GM10266 (cell line): ENCODE results near the gene RIMS4.

ENCODE experiments used
- DNase-seq: peaks from one replicate; pipeline ENCODE4 v3.0.0; 2012; ENCODE audit errors: extremely low spot score
- TF ChIP-seq, protein P1 (sequence below): IDR thresholded peaks from 2 replicates; pipeline ENCODE4 v1.5.1; 2012; ENCODE audit warnings: mild to moderate bottlenecking, low read depth; ENCODE audit not compliant: control insufficient read depth, insufficient read depth; ENCODE audit errors: missing control alignments

Gene RIMS4

DNA sequence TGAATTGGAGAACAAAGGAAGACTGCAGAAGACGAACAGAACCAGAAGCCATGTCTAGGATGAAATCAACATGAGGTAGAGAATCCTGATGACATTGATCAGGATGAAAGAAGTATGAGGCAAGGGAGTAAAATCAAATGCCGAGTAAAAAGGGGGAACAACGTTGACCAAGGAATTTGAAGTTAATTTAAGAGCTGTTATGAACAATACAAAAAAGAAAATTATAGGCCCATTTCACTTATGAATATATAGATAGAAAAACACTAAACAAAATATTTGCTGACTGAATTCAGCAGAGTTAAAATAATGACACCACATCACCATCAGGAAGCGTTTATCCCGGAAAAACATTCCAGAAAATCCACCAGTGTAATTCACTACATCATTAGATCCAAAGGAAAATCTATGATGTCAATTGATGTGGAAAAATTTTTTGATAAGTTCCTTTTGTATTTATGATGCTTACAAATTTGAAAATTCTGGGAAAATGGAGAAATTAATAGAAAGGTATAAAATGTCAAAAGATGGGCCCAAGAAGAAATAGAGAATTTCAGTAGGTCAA is 103.2 kb downstream of the RIMS4 start:
- DNase-seq: no peak
- TF ChIP-seq, protein P1, sequence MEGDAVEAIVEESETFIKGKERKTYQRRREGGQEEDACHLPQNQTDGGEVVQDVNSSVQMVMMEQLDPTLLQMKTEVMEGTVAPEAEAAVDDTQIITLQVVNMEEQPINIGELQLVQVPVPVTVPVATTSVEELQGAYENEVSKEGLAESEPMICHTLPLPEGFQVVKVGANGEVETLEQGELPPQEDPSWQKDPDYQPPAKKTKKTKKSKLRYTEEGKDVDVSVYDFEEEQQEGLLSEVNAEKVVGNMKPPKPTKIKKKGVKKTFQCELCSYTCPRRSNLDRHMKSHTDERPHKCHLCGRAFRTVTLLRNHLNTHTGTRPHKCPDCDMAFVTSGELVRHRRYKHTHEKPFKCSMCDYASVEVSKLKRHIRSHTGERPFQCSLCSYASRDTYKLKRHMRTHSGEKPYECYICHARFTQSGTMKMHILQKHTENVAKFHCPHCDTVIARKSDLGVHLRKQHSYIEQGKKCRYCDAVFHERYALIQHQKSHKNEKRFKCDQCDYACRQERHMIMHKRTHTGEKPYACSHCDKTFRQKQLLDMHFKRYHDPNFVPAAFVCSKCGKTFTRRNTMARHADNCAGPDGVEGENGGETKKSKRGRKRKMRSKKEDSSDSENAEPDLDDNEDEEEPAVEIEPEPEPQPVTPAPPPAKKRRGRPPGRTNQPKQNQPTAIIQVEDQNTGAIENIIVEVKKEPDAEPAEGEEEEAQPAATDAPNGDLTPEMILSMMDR: no peak

DNA sequence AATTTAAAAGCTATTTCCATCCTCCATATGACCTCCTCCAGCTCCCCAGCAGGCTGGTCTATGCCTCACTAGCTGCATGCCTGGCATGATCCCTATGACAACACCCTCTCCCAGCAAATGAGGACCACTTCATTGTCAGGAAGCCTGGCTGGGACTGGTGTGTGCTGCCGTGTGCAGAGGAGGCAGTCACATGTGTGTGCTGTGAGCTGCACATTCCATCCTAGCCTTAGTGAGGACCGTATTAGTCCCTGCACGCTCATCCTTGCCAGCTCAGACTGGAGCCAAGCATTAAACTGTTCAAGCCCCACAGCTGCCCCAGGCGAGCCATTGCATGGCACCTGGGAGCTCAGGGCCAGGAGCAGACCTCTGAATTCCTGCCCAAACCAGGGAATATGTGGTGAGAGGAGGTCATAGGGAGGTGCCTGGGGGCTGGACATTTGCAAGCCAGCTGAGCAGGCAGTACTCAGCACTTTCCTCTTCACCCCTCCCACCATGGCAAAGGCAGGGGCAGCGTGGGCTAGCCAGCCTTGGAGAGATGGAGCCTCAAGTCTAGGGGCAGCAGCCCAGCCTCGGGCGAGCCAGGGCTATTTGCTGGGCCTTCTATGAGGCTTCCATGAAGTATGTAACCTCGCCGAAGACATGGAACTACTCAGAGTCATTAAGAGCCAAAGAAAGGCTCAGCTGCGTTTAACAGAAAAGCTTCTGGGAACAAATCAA is 103.9 kb downstream of the RIMS4 start:
- DNase-seq: no peak
- TF ChIP-seq, protein P1: no peak

DNA sequence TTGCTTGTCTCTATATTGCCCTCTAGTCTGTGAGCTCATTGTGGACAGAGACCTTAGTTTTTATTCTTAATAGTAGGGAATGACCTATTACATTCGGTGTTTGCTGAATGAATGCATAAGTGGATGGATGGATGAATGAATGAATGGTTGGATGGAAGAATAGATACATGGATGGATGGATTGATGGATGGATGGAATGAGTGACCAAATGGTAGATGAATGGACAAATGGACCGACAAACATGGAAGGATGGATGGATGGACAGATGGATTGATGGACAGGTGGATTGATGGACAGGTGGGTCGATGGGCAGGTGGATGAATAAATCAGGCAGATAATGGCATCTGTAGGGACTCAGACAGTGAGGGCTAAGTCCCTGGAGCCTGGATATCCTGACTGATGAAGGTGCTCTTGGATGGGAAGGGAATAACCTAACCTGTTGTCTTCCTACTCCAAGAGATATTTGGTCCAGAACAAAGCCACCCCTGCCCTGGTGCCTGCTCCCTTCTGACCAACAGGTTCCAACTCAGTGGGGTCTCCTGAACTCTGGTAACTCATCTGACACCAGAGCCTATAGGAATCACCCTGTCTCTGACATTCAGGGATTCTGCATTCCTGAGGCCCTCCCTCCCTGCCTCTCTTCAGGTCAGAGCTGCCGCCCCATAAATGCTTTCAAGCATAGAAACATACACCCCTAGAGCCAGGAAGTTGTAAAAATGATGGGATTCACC is 104.8 kb downstream of the RIMS4 start:
- TF ChIP-seq, protein P1: no peak
- no peak for DNase-seq

DNA sequence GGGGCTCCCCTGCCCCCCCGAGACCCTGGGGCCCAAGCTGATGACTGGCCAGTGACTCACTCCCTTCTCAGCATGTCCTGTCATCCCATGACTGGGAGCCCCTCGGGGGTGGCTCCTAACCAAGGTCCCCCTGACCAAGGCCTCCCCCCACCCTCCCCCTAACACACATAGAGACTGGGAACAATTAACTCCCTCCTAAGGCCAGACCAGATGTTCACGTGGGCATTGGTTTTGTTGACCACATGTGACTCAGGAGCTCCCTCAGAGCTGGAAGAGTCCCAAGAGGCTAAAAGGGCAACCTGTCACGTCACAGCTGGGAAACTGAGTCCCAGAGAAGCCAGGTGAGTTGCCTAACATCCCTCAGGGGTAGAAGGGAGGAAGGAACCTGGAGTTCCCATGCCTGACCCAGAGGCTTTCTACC is 105.8 kb downstream of the RIMS4 start:
- TF ChIP-seq, protein P1: no peak
- no peak for DNase-seq

DNA sequence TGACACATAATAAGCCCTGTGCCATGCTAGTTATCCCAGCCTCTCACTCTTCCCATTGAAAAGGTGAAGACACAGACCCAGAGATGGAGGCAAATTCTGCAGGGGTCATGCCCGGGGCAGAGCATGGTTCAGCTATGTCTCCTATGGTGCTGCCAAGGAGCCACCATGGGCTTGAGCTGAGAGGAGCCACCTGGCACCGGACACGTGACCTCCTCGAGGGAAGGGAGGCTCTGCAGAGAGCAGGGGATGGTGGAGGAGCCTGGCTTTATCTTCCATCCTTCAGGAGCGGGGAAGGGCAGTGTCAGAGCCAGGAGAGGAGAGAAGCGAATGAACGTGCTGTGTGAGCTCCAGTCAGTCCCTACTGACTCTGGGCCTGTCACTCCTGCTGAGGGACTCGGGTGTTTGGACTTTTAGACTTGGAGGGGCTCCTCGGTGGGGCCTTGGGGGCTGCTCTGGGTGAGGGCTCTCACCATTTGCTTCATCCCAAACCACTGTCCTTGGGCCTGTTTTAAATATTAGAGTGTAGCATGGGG is 106.3 kb downstream of the RIMS4 start:
- TF ChIP-seq, protein P1: no peak
- DNase-seq: no peak

DNA sequence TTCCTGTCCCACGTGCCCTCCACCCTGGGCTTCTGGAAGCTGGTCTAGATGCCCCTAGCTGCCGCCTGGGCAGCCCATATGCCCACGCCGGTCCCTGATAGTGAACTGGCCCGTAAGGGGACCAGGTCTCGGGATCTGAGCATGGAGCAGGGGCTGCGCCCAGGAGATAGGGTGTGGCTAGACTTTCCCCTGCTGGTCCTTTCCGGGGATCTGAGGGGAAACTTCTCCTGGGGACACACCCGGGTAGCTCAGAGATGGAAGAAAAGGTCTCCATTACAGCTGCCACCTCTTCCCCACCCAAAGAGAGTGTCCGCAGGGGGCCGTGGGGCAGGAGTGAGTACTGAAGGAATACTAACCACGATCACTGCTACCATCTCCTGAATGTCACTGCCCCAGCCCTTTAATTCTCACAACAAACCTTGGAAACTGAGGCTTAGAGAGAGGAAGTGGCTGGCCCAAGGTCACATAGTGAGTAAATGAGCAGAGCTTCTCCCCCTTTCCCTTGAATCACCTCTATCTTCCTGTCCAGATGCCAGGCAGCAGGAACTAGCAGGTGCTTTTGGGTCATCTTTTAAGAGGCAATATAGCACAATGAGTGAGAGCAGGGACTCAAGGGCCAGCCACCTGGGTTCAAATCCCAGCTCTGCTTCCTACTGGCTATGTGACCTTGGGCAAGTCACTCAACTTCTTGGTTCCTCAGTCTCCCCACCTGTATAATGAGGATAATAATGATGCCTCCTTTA is 107.0 kb downstream of the RIMS4 start:
- DNase-seq: no peak
- TF ChIP-seq, protein P1: no peak
